ENCODE measurements around the gene SMARCC2.

The SMARCC2 gene

DNA sequence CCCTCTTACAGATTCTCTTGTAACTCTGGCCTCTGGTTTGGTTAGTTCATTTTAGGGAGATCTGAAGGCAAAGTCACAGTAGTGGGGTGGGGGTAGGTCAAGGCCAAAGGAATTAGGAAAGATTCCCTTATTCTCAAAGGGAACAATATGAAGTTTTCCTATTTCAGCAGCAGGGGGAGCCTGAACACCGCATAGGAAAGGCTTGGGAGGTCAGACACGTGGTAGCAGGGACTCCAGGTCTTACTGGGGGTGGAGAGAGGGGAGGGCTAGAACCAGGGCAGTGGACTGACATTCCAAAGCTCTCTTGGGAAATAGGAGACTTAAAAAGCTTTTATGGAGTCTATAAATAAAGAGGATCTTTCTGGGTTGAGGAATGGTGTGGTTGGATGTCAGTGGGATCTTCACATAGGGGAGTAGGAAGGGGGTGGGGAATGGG lies 69.9 kb downstream of the SMARCC2 start:
- Histone ChIP-seq H3K4me3 (ENCODE audit: low read depth, low read length) (peak overlapping the region; percentile 78; the same call in 1 of the 2 replicates), H3K9me3 (ENCODE audit: control insufficient read depth, insufficient read depth, low read depth, low read length) (no peaks in the 10 kb centered on the region), H3K27ac (ENCODE audit: extremely low read depth, low read depth, low read length) (no peak overlapping the region), H3K4me1 (ENCODE audit: control insufficient read depth, insufficient read depth, low read length) (peaks cover 5% of the 10 kb centered on the region), H3K36me3 (ENCODE audit: control insufficient read depth in 2 of 2, insufficient read depth in 1 of 2, low read length in 2 of 2) (peaks cover 0 to 50% of the 10 kb centered on the region in 2 experiments; a peak in 1 of 3 replicates)
- POLR2A ChIA-PET: interaction anchor here (1.1 to 6.1 kb wide), 10 partner anchors 8 to 197 kb away, joined by 4 to 165 read pairs (median 22); partner anchors contain the start of genes ANKRD52, CNPY2, ESYT1 and MYL6
- CTCF ChIA-PET: interaction anchor here (0.6 to 5.0 kb wide), 35 partner anchors 9 to 993 kb away, joined by 3 to 86 read pairs (median 4); partner anchors contain the start of genes ESYT1, MYL6, PA2G4 and RNF41
- no peak for TF ChIP-seq TRIM28 (IDR thresholded peaks at IDR 0.05; ENCODE audit: borderline replicate concordance, low read length)
- TF ChIP-seq RBAK (tag by site-specific recombination; IDR thresholded peaks at IDR 0.05): no peak
- no peak for TF ChIP-seq ZIC2 (tag by site-specific recombination; IDR thresholded peaks at IDR 0.05)
- 0 out of 2 replicates have a peak, but pooled peaks have one; percentile 31 for TF ChIP-seq ZNF366 (tag by site-specific recombination; conservative IDR thresholded peaks at IDR 0.05)
- no peak for TF ChIP-seq HOXD13 (CRISPR knock-in tag; IDR thresholded peaks at IDR 0.05; ENCODE audit: borderline replicate concordance)
- TF ChIP-seq, protein P1, sequence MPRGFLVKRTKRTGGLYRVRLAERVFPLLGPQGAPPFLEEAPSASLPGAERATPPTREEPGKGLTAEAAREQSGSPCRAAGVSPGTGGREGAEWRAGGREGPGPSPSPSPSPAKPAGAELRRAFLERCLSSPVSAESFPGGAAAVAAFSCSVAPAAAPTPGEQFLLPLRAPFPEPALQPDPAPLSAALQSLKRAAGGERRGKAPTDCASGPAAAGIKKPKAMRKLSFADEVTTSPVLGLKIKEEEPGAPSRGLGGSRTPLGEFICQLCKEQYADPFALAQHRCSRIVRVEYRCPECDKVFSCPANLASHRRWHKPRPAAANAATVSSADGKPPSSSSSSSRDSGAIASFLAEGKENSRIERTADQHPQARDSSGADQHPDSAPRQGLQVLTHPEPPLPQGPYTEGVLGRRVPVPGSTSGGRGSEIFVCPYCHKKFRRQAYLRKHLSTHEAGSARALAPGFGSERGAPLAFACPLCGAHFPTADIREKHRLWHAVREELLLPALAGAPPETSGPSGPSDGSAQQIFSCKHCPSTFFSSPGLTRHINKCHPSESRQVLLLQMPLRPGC (tag by site-specific recombination; IDR thresholded peaks at IDR 0.05): peak; percentile 22; the same call in 1 of the 2 replicates
- peak; percentile 72 for TF ChIP-seq GLIS2 (tag by site-specific recombination; IDR thresholded peaks at IDR 0.05)
- TF ChIP-seq, protein P2, sequence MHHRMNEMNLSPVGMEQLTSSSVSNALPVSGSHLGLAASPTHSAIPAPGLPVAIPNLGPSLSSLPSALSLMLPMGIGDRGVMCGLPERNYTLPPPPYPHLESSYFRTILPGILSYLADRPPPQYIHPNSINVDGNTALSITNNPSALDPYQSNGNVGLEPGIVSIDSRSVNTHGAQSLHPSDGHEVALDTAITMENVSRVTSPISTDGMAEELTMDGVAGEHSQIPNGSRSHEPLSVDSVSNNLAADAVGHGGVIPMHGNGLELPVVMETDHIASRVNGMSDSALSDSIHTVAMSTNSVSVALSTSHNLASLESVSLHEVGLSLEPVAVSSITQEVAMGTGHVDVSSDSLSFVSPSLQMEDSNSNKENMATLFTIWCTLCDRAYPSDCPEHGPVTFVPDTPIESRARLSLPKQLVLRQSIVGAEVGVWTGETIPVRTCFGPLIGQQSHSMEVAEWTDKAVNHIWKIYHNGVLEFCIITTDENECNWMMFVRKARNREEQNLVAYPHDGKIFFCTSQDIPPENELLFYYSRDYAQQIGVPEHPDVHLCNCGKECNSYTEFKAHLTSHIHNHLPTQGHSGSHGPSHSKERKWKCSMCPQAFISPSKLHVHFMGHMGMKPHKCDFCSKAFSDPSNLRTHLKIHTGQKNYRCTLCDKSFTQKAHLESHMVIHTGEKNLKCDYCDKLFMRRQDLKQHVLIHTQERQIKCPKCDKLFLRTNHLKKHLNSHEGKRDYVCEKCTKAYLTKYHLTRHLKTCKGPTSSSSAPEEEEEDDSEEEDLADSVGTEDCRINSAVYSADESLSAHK (tag by site-specific recombination; IDR thresholded peaks at IDR 0.05): 0 out of 2 replicates have a peak, but pooled peaks have one; percentile 38
- TF ChIP-seq, protein P3, sequence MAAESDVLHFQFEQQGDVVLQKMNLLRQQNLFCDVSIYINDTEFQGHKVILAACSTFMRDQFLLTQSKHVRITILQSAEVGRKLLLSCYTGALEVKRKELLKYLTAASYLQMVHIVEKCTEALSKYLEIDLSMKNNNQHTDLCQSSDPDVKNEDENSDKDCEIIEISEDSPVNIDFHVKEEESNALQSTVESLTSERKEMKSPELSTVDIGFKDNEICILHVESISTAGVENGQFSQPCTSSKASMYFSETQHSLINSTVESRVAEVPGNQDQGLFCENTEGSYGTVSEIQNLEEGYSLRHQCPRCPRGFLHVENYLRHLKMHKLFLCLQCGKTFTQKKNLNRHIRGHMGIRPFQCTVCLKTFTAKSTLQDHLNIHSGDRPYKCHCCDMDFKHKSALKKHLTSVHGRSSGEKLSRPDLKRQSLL (tag by site-specific recombination; IDR thresholded peaks at IDR 0.05): 0 out of 2 replicates have a peak, but pooled peaks have one; percentile 16
- TF ChIP-seq, protein P4, sequence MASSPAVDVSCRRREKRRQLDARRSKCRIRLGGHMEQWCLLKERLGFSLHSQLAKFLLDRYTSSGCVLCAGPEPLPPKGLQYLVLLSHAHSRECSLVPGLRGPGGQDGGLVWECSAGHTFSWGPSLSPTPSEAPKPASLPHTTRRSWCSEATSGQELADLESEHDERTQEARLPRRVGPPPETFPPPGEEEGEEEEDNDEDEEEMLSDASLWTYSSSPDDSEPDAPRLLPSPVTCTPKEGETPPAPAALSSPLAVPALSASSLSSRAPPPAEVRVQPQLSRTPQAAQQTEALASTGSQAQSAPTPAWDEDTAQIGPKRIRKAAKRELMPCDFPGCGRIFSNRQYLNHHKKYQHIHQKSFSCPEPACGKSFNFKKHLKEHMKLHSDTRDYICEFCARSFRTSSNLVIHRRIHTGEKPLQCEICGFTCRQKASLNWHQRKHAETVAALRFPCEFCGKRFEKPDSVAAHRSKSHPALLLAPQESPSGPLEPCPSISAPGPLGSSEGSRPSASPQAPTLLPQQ (tag by site-specific recombination; IDR thresholded peaks at IDR 0.05): peak; percentile 54; the same call in 1 of the 2 replicates
- TF ChIP-seq ZBTB48 (tag by site-specific recombination; IDR thresholded peaks at IDR 0.05): peak; percentile 36; the same call in 1 of the 2 replicates
- TF ChIP-seq, protein P5, sequence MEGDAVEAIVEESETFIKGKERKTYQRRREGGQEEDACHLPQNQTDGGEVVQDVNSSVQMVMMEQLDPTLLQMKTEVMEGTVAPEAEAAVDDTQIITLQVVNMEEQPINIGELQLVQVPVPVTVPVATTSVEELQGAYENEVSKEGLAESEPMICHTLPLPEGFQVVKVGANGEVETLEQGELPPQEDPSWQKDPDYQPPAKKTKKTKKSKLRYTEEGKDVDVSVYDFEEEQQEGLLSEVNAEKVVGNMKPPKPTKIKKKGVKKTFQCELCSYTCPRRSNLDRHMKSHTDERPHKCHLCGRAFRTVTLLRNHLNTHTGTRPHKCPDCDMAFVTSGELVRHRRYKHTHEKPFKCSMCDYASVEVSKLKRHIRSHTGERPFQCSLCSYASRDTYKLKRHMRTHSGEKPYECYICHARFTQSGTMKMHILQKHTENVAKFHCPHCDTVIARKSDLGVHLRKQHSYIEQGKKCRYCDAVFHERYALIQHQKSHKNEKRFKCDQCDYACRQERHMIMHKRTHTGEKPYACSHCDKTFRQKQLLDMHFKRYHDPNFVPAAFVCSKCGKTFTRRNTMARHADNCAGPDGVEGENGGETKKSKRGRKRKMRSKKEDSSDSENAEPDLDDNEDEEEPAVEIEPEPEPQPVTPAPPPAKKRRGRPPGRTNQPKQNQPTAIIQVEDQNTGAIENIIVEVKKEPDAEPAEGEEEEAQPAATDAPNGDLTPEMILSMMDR (tag by site-specific recombination; IDR thresholded peaks at IDR 0.05): peak; percentile 91
- TF ChIP-seq, protein P6, sequence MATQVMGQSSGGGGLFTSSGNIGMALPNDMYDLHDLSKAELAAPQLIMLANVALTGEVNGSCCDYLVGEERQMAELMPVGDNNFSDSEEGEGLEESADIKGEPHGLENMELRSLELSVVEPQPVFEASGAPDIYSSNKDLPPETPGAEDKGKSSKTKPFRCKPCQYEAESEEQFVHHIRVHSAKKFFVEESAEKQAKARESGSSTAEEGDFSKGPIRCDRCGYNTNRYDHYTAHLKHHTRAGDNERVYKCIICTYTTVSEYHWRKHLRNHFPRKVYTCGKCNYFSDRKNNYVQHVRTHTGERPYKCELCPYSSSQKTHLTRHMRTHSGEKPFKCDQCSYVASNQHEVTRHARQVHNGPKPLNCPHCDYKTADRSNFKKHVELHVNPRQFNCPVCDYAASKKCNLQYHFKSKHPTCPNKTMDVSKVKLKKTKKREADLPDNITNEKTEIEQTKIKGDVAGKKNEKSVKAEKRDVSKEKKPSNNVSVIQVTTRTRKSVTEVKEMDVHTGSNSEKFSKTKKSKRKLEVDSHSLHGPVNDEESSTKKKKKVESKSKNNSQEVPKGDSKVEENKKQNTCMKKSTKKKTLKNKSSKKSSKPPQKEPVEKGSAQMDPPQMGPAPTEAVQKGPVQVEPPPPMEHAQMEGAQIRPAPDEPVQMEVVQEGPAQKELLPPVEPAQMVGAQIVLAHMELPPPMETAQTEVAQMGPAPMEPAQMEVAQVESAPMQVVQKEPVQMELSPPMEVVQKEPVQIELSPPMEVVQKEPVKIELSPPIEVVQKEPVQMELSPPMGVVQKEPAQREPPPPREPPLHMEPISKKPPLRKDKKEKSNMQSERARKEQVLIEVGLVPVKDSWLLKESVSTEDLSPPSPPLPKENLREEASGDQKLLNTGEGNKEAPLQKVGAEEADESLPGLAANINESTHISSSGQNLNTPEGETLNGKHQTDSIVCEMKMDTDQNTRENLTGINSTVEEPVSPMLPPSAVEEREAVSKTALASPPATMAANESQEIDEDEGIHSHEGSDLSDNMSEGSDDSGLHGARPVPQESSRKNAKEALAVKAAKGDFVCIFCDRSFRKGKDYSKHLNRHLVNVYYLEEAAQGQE (tag by site-specific recombination; IDR thresholded peaks at IDR 0.05): 0 out of 2 replicates have a peak, but pooled peaks have one; percentile 19
- TF ChIP-seq, protein P7, sequence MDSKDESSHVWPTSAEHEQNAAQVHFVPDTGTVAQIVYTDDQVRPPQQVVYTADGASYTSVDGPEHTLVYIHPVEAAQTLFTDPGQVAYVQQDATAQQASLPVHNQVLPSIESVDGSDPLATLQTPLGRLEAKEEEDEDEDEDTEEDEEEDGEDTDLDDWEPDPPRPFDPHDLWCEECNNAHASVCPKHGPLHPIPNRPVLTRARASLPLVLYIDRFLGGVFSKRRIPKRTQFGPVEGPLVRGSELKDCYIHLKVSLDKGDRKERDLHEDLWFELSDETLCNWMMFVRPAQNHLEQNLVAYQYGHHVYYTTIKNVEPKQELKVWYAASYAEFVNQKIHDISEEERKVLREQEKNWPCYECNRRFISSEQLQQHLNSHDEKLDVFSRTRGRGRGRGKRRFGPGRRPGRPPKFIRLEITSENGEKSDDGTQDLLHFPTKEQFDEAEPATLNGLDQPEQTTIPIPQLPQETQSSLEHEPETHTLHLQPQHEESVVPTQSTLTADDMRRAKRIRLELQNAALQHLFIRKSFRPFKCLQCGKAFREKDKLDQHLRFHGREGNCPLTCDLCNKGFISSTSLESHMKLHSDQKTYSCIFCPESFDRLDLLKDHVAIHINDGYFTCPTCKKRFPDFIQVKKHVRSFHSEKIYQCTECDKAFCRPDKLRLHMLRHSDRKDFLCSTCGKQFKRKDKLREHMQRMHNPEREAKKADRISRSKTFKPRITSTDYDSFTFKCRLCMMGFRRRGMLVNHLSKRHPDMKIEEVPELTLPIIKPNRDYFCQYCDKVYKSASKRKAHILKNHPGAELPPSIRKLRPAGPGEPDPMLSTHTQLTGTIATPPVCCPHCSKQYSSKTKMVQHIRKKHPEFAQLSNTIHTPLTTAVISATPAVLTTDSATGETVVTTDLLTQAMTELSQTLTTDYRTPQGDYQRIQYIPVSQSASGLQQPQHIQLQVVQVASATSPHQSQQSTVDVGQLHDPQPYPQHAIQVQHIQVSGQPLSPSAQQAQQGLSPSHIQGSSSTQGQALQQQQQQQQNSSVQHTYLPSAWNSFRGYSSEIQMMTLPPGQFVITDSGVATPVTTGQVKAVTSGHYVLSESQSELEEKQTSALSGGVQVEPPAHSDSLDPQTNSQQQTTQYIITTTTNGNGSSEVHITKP (tag by site-specific recombination; IDR thresholded peaks at IDR 0.05): peak; percentile 86
- peak; percentile 62 for TF ChIP-seq SP7 (tag by site-specific recombination; IDR thresholded peaks at IDR 0.05)
- TF ChIP-seq, protein P8, sequence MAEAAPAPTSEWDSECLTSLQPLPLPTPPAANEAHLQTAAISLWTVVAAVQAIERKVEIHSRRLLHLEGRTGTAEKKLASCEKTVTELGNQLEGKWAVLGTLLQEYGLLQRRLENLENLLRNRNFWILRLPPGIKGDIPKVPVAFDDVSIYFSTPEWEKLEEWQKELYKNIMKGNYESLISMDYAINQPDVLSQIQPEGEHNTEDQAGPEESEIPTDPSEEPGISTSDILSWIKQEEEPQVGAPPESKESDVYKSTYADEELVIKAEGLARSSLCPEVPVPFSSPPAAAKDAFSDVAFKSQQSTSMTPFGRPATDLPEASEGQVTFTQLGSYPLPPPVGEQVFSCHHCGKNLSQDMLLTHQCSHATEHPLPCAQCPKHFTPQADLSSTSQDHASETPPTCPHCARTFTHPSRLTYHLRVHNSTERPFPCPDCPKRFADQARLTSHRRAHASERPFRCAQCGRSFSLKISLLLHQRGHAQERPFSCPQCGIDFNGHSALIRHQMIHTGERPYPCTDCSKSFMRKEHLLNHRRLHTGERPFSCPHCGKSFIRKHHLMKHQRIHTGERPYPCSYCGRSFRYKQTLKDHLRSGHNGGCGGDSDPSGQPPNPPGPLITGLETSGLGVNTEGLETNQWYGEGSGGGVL (tag by site-specific recombination; IDR thresholded peaks at IDR 0.05): peak; percentile 19; the same call in 1 of the 2 replicates
- TF ChIP-seq KLF9 (tag by site-specific recombination; IDR thresholded peaks at IDR 0.05; ENCODE audit: low read depth): peak; percentile 25; the same call in 1 of the 2 replicates
- TF ChIP-seq ZNF629 (tag by site-specific recombination; IDR thresholded peaks at IDR 0.05): peak; percentile 18; the same call in 1 of the 2 replicates

Measured in HEK293 (cell line).